ENCODE results near the gene RHPN2.

DNA sequence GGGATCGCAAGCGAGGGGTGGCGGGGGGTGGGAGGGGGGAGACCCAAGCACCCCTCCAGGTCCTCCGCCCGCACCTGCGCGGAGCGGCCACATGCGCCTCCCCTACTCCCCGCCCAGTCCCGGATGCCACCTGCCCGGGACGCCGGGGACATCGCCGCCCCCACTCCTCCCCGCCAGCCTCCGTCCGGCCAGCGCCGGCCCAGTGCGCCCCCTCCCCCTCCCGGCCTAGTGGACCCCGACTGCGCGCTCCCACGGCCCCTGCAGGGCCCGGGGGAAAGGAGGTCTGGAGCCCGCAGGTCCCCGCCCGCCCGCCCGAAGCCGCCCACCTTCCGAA, 263 bp downstream of the RHPN2 start:
- TF ChIP-seq, protein P1, sequence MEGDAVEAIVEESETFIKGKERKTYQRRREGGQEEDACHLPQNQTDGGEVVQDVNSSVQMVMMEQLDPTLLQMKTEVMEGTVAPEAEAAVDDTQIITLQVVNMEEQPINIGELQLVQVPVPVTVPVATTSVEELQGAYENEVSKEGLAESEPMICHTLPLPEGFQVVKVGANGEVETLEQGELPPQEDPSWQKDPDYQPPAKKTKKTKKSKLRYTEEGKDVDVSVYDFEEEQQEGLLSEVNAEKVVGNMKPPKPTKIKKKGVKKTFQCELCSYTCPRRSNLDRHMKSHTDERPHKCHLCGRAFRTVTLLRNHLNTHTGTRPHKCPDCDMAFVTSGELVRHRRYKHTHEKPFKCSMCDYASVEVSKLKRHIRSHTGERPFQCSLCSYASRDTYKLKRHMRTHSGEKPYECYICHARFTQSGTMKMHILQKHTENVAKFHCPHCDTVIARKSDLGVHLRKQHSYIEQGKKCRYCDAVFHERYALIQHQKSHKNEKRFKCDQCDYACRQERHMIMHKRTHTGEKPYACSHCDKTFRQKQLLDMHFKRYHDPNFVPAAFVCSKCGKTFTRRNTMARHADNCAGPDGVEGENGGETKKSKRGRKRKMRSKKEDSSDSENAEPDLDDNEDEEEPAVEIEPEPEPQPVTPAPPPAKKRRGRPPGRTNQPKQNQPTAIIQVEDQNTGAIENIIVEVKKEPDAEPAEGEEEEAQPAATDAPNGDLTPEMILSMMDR (conservative IDR thresholded peaks at IDR 0.05; ENCODE audit: low read depth, low read length), result no peak
- no peak for TF ChIP-seq EZH2 (IDR thresholded peaks at IDR 0.05; ENCODE audit: low read length, unreplicated experiment)
